Kidney (tissue), 14 donors: ENCODE data around the gene MYT1. TPM values are rescaled to one million over a fixed set of nuclear protein-coding genes. Genes with fewer than 3 reads are reported as not detected.
A peak's percentile ranks its signal among the peaks of the same experiment; 100 is the strongest.

Source experiments
- DNase-seq, 5 donors: peaks; one replicate each; pipeline ENCODE4 v3.0.0-alpha.2; 2013 to 2020
- FAIRE-seq: peaks from 2 replicates; lab custom pipeline; 2012; peaks lifted over from hg19 to GRCh38; lab: Jason Lieb, UNC
- H3K27ac ChIP-seq, 2 donors: one replicate each; pipeline ENCODE4 v1.7.0; 2013; ENCODE audit warnings: low read depth in 2 of 2, low read length in 2 of 2, inconsistent platforms in 1 of 2
- H3K27me3 ChIP-seq: one replicate; pipeline ENCODE4 v1.7.1; 2013; ENCODE audit warnings: low read length, inconsistent platforms; ENCODE audit not compliant: control insufficient read depth, insufficient read depth
- H3K36me3 ChIP-seq, 3 donors: one replicate each; pipeline versions ENCODE4 v1.7.0 to v1.7.1; 2013; ENCODE audit warnings: low read length in 3 of 3, control low read depth in 1 of 3, inconsistent platforms in 1 of 3; ENCODE audit not compliant: insufficient read depth in 3 of 3, control insufficient read depth in 2 of 3
- H3K4me1 ChIP-seq, 3 donors: one replicate each; pipeline versions ENCODE4 v1.7.0 to v1.7.1; 2013; ENCODE audit warnings: low read length in 3 of 3, inconsistent platforms in 1 of 3, low read depth in 1 of 3; ENCODE audit not compliant: control insufficient read depth in 2 of 3, insufficient read depth in 2 of 3
- H3K4me3 ChIP-seq, 3 donors: one replicate each; pipeline versions ENCODE4 v1.7.0 to v1.8.1; 2013; ENCODE audit warnings: low read length in 3 of 3, control low read depth in 1 of 3, inconsistent platforms in 1 of 3
- H3K9ac ChIP-seq, 3 donors: one replicate each; pipeline versions ENCODE4 v1.7.0 to v1.7.1; 2013; ENCODE audit warnings: low read length in 3 of 3, control low read depth in 1 of 3, inconsistent platforms in 1 of 3
- H3K9me3 ChIP-seq, 3 donors: one replicate each; pipeline versions ENCODE4 v1.7.0 to v1.7.1; 2013; ENCODE audit warnings: low read length in 3 of 3, control low read depth in 1 of 3, inconsistent platforms in 1 of 3; ENCODE audit not compliant: control insufficient read depth in 2 of 3, insufficient read depth in 1 of 3
- CTCF ChIP-seq: IDR thresholded peaks from 3 replicates; pipeline ENCODE4 v1.5.1; 2012; ENCODE audit warnings: mild to moderate bottlenecking, moderate library complexity, borderline replicate concordance; ENCODE audit not compliant: insufficient read depth; ENCODE audit errors: extremely low read depth
- intact Hi-C: fragments of 100-400 bp; cut with DNase I; formaldehyde crosslinking; loops from one replicate; pipeline ENCODE4 v1.11.1; 2022
- polyA plus RNA-seq: library from polyadenylated mRNA; stranded (reverse); fragments of 350-450 nt; fragmentation: Illumina TruSeq; extraction: RNeasy Lipid Tissue Mini Kit (QIAGEN cat#74804); gene quantifications from one replicate; pipeline ENCODE4 v1.2.3, GENCODE V29; 2014; ENCODE audit warnings: low read depth, low replicate concordance; ENCODE audit not compliant: insufficient read depth
- total RNA-seq: library from RNA; stranded (reverse); fragmentation: NEBNext Ultra II Directional; extraction: Animal tissue kit (Norgen Biotek cat#: 25700); gene quantifications from one replicate; pipeline ENCODE4 v1.2.1, GENCODE V29; 2021
- donor health status: control.
- donor health status: control.
- donor health status: control.
- donor health status: control.
- donor health status: control.
- donor health status: DM: yes; HTN: yes; CAD: no.
- donor health status: Normal renal cell carcinoma (clear cell type).

Gene MYT1
- total and polyA plus RNA-seq, 2 donors from 2014 or later, result not detected

- no peak overlapping the region for H3K9ac ChIP-seq
- H3K36me3 ChIP-seq, result no peaks in the 10 kb centered on the region
- FAIRE-seq (no peak), DNase-seq (peak in 1 of 5 donors; percentile 30)
- H3K27me3 ChIP-seq, result no peaks in the 10 kb centered on the region
- no peak overlapping the region for H3K4me3 ChIP-seq
- H3K4me1 ChIP-seq, result no peaks in the 10 kb centered on the region
- H3K27ac ChIP-seq, result no peak overlapping the region
- no peaks in the 10 kb centered on the region for H3K9me3 ChIP-seq
- intact Hi-C loops, result no loop called here
- TF ChIP-seq CTCF, result no peak
Observed at GRCh38 chr20:64149141-64149540, 15.1 kb upstream of the MYT1 start.

GRCh38 chr20:64149809-64150560 lies 14.3 kb upstream of the MYT1 start:
- no peak for TF ChIP-seq CTCF
- Histone ChIP-seq H3K9me3 (no peaks in the 10 kb centered on the region), H3K4me1 (no peaks in the 10 kb centered on the region), H3K27ac (no peak overlapping the region), H3K9ac (no peak overlapping the region), H3K27me3 (no peaks in the 10 kb centered on the region), H3K4me3 (no peak overlapping the region), H3K36me3 (no peaks in the 10 kb centered on the region)
- DNase-seq (no peak), FAIRE-seq (no peak)
- intact Hi-C loops, result no loop called here

- H3K27me3 ChIP-seq, result no peaks in the 10 kb centered on the region
- H3K9me3 ChIP-seq, result no peaks in the 10 kb centered on the region
- no peaks in the 10 kb centered on the region for H3K4me1 ChIP-seq
- H3K9ac ChIP-seq, result no peak overlapping the region
- no peak overlapping the region for H3K27ac ChIP-seq
- intact Hi-C loops, result no loop called here
- no peak overlapping the region for H3K4me3 ChIP-seq
- DNase-seq (peak in 1 of 5 donors; percentile 37), FAIRE-seq (no peak)
- no peaks in the 10 kb centered on the region for H3K36me3 ChIP-seq
- no peak for TF ChIP-seq CTCF
Observed at GRCh38 chr20:64150756-64151632, 13.3 kb upstream of the MYT1 start.
